K562 (cell line): ENCODE measurements around the gene CEBPZ. TPM values are rescaled to one million over a fixed set of nuclear protein-coding genes. Genes with fewer than 3 reads are reported as not detected.

Source experiments
- ATAC-seq: fragments of 200-7000 bp; cut with Tn5 transposase; 3 replicates; pipeline ENCODE4 v1.9.1; 2020; ENCODE audit warnings: moderate library complexity
- BruUV-seq: library from RNA; stranded (reverse); fragments of 400-500 nt; replicated peaks from 2 replicates; lab custom pipeline; 2021; lab: Mats Ljungman, UMichigan
- CTCF ChIA-PET: fragments of 300-600 bp; formaldehyde crosslinking; extraction: SDS; loops from one replicate; lab custom pipeline; 2021; ENCODE audit warnings: low intra/inter-chr PET ratio; lab: Yijun Ruan, JAX
- POLR2A ChIA-PET: fragments of 300-600, 350-650 bp; sonication (Branson Sonifier 250); formaldehyde crosslinking; extraction: SDS; loops from one replicate; lab custom pipeline; 2021; ENCODE audit warnings: antibody characterized with exemption, inconsistent platforms; lab: Yijun Ruan, JAX
- DNase-seq, 4 experiments: peaks; one replicate each; pipeline versions ENCODE4 v3.0.0 to v3.0.0-alpha.2; 2011 to 2018; ENCODE audit warnings: low spot score in 3 of 4, mixed read lengths in 3 of 4; ENCODE audit errors: extremely low read depth in 1 of 4
- FAIRE-seq: peaks from 2 replicates; lab custom pipeline; 2011; peaks lifted over from hg19 to GRCh38; lab: Jason Lieb, UNC
- H2AFZ ChIP-seq: 2 replicates; pipeline ENCODE4 v1.6.0; 2011; ENCODE audit warnings: low read depth, low read length, control low read depth, inconsistent platforms
- H3K27ac ChIP-seq: fragments of 200-600 bp; 3 replicates; pipeline ENCODE4 v1.8.0; 2011; ENCODE audit warnings: low read depth, mild to moderate bottlenecking, control low read depth, inconsistent platforms, low read length, moderate library complexity, mixed read lengths; ENCODE audit errors: extremely low read depth
- H3K27me3 ChIP-seq, 2 experiments: fragments of 300-600 bp in 1 of 2; 2 replicates in 1 of 2; 3 replicates in 1 of 2; pipeline versions ENCODE4 v1.6.0 to v1.8.0; 2011; ENCODE audit warnings: inconsistent platforms in 2 of 2, low read length in 2 of 2, mild to moderate bottlenecking in 1 of 2, mixed read lengths in 1 of 2, moderate library complexity in 1 of 2; ENCODE audit not compliant: control insufficient read depth in 2 of 2, insufficient read depth in 2 of 2
- H3K36me3 ChIP-seq: fragments of 300-600 bp; 3 replicates; pipeline ENCODE4 v1.8.0; 2011; ENCODE audit warnings: mild to moderate bottlenecking, low read length, inconsistent platforms; ENCODE audit not compliant: control insufficient read depth, insufficient read depth
- H3K4me1 ChIP-seq, 2 experiments: fragments of 200-600 bp in 1 of 2; replicated peaks in 1 of 2; 2 replicates in 1 of 2; 3 replicates in 1 of 2; pipeline versions ENCODE4 v1.5.1 to v1.8.0; 2011; ENCODE audit warnings: inconsistent platforms in 2 of 2, low read length in 2 of 2, mild to moderate bottlenecking in 1 of 2, mixed read lengths in 1 of 2, moderate library complexity in 1 of 2; ENCODE audit not compliant: control insufficient read depth in 2 of 2, insufficient read depth in 2 of 2
- H3K4me2 ChIP-seq: 2 replicates; pipeline ENCODE4 v1.6.1; 2011; ENCODE audit warnings: low read length, control low read depth, inconsistent platforms, mixed read lengths; ENCODE audit not compliant: insufficient read depth
- H3K4me3 ChIP-seq: fragments of 200-600 bp; sonication (generic), shearing (Covaris generic); 2 replicates; pipeline ENCODE4 v1.5.1; 2016; ENCODE audit warnings: control low read depth, inconsistent platforms
- H3K79me2 ChIP-seq: fragments of 200-600 bp; 3 replicates; pipeline ENCODE4 v1.8.0; 2011; ENCODE audit warnings: low read length, inconsistent platforms; ENCODE audit not compliant: control insufficient read depth, insufficient read depth
- H3K9ac ChIP-seq, 2 experiments: 2 replicates each; pipeline versions ENCODE4 v1.6.0 to v1.6.1; 2011; ENCODE audit warnings: low read depth in 2 of 2, low read length in 2 of 2, control low read depth in 1 of 2, inconsistent platforms in 1 of 2, mild to moderate bottlenecking in 1 of 2, mixed read lengths in 1 of 2; ENCODE audit not compliant: insufficient read depth in 1 of 2
- H3K9me1 ChIP-seq: one replicate; pipeline ENCODE4 v1.6.0; 2011; ENCODE audit warnings: inconsistent platforms, mild to moderate bottlenecking, low read length, moderate library complexity; ENCODE audit not compliant: control insufficient read depth, insufficient read depth
- H3K9me3 ChIP-seq: replicated peaks from 2 replicates; pipeline ENCODE4 v1.5.1; 2011; ENCODE audit warnings: low read depth, low read length, inconsistent platforms; ENCODE audit not compliant: control insufficient read depth, insufficient read depth
- H4K20me1 ChIP-seq: replicated peaks from 2 replicates; pipeline ENCODE4 v1.6.1; 2011; ENCODE audit warnings: low read length, inconsistent platforms, mixed read lengths; ENCODE audit not compliant: control insufficient read depth, insufficient read depth
- BCOR ChIP-seq: fragments of 450-650 bp; IDR thresholded peaks from 2 replicates; pipeline ENCODE4 v1.6.1; 2016
- CBX1 ChIP-seq: sonication (generic); IDR thresholded peaks from 2 replicates; pipeline ENCODE4 v1.6.1; 2016; ENCODE audit warnings: antibody characterized with exemption, low read depth, mild to moderate bottlenecking
- CTCF ChIP-seq, 3 experiments: IDR thresholded peaks in 2 of 3; conservative IDR thresholded peaks in 1 of 3; 2 replicates each; pipeline ENCODE4 v1.5.1; 2011 to 2012; ENCODE audit warnings: low read length in 3 of 3, mild to moderate bottlenecking in 3 of 3, control low read depth in 2 of 3, improper control_type of control experiment in 1 of 3, inconsistent platforms in 1 of 3, low read depth in 1 of 3, mixed read lengths in 1 of 3, moderate library complexity in 1 of 3; ENCODE audit not compliant: insufficient read depth in 2 of 3
- E4F1 ChIP-seq: fragments of 250-450 bp; sonication (Bioruptor Pico); IDR thresholded peaks from 2 replicates; pipeline ENCODE4 v1.5.0; 2021; ENCODE audit warnings: mild to moderate bottlenecking, borderline replicate concordance
- GATAD2B ChIP-seq: fragments of 450-650 bp; IDR thresholded peaks from 2 replicates; pipeline ENCODE4 v1.6.1; 2017; ENCODE audit warnings: mild to moderate bottlenecking, borderline replicate concordance
- HINFP ChIP-seq: fragments of 450-650 bp; conservative IDR thresholded peaks from 2 replicates; pipeline ENCODE4 v1.6.1; 2016; ENCODE audit warnings: missing genetic modification characterization, low read depth, mild to moderate bottlenecking, control low read depth, missing compliant biosample characterization
- IRF9 ChIP-seq: fragments of 450-650 bp; IDR thresholded peaks from 2 replicates; pipeline ENCODE4 v1.6.1; 2016; ENCODE audit warnings: missing biosample characterization, missing genetic modification characterization
- MNT ChIP-seq, 2 experiments: fragments of 450-650 bp; conservative IDR thresholded peaks; 2 replicates each; pipeline ENCODE4 v1.6.1; 2017; ENCODE audit warnings: mild to moderate bottlenecking in 2 of 2, moderate library complexity in 2 of 2
- RFX1 ChIP-seq: fragments of 450-650 bp; IDR thresholded peaks from 2 replicates; pipeline ENCODE4 v1.6.1; 2016; ENCODE audit warnings: mild to moderate bottlenecking, moderate library complexity
- ZNF445 ChIP-seq: fragments of 250-450 bp; sonication (Bioruptor Pico); IDR thresholded peaks from 2 replicates; pipeline ENCODE4 v1.4.0; 2020; ENCODE audit warnings: low read depth, mild to moderate bottlenecking, moderate library complexity
- WGBS: fragments of 100-300 bp; shearing (Covaris generic); methylation state at CpG from one replicate; pipeline ENCODE4 v1.1.6; 2016; ENCODE audit warnings: low coverage, mixed read lengths; ENCODE audit not compliant: insufficient coverage; ENCODE audit errors: missing lambda C conversion rate; 5-methylcytosine and 5-hydroxymethylcytosine counted together
- in situ Hi-C: fragments of 300-500 bp; cut with MboI; formaldehyde crosslinking; loops from 4 replicates; pipeline ENCODE4 v1.15.0; 2018; ENCODE audit warnings: inconsistent platforms, mixed read lengths
- intact Hi-C: fragments of 100-400 bp; cut with micrococcal nuclease; formaldehyde crosslinking; loops from 2 replicates; pipeline ENCODE4 v1.14.2; 2022
- polyA plus RNA-seq, 8 experiments: library from polyadenylated mRNA; depleted of rRNA in 4 of 8; stranded (reverse) in 5 of 8; unstranded in 3 of 8; fragments of >200 nt; fragmentation: Nextera tagmentation in 2 of 8; fragmentation: Illumina TruSeq in 1 of 8; extraction: Ambion mirVana in 2 of 8; extraction: Trizol in 1 of 8; gene quantifications; 2 replicates each; pipeline versions ENCODE4 v1.2.1 to v1.2.3, GENCODE V29; 2011 to 2014; ENCODE audit warnings: inconsistent platforms in 1 of 8, missing spikeins in 1 of 8
- total RNA-seq, 7 experiments: library from RNA; depleted of rRNA in 6 of 7; stranded (reverse); fragments of >200 nt in 6 of 7; fragmentation: Illumina TruSeq in 2 of 7; extraction: Trizol in 2 of 7; gene quantifications; 2 replicates each; pipeline versions ENCODE4 v1.2.1 to v1.2.3, GENCODE V29; 2011 to 2021; ENCODE audit warnings: low replicate concordance in 1 of 7

CEBPZ gene
- total and polyA plus RNA-seq, 9 of the 15 experiments (the other 6 are each of a cell fraction or from before 2014, with no cell fraction given) = 49.7 to 160 (median 82.8) TPM

- TF ChIP-seq IRF9 (tag) = peak; percentile 60; the same call in 1 of the 2 replicates
Measured at GRCh38 chr2:37168217-37168981, 63.0 kb downstream of the CEBPZ start (continued).

GRCh38 chr2:37167636-37168180 is 63.7 kb downstream of the CEBPZ start:
- no peak for ATAC-seq
- ChIA-PET CTCF (no interaction called here), POLR2A (no interaction called here)
- in situ Hi-C loops = no loop called here
- Histone ChIP-seq H3K27me3 (no peaks in the 10 kb centered on the region), H3K4me1 (no peaks in the 10 kb centered on the region), H3K27ac (no peak overlapping the region), H3K9me1 (no peaks in the 10 kb centered on the region), H3K9me3 (peaks cover 8% of the 10 kb centered on the region), H3K9ac (no peak overlapping the region), H2AFZ (no peak overlapping the region), H4K20me1 (no peaks in the 10 kb centered on the region), H3K79me2 (no peaks in the 10 kb centered on the region), H3K36me3 (no peaks in the 10 kb centered on the region), H3K4me2 (no peak overlapping the region), H3K4me3 (no peak overlapping the region)
- DNase-seq = no peak
- 57% methylated on average over 3 of the region's 3 CpGs for WGBS
- no TSS peak for BruUV-seq
- FAIRE-seq = no peak
- intact Hi-C loops = loop anchor here (5.0 to 10.0 kb wide), 4 partner anchors 115 to 707 kb away; no protein-coding TSS in a partner anchor
- TF ChIP-seq GATAD2B (no peak), E4F1 (CRISPR knock-in tag) (no peak), CTCF (IDR thresholded peaks at IDR 0.05 in 2 of 3, conservative IDR thresholded peaks at IDR 0.05 in 1 of 3; ENCODE audit: insufficient read depth in 2 of 3, low read depth in 1 of 3, low read length in 3 of 3) (no peak), RFX1 (no peak), MNT (conservative IDR thresholded peaks at IDR 0.05) (no peak), HINFP (tag) (no peak), BCOR (no peak), CBX1 (no peak), ZNF445 (CRISPR knock-in tag) (no peak)
